HG02943 (cell line): ENCODE measurements around the gene SLC25A22.

Experiments
- ATAC-seq: cut with Tn5 transposase; IDR thresholded peaks from one replicate; pipeline ENCODE4 v1.9.1; 2021; ENCODE audit warnings: mild to moderate bottlenecking, low read depth, moderate library complexity; ENCODE audit not compliant: unreplicated experiment

The SLC25A22 gene

GRCh38 chr11:834371-835316 lies 36.6 kb upstream of the SLC25A22 start:
- ATAC-seq = no peak

- ATAC-seq = no peak
Measured at GRCh38 chr11:833849-834311, 35.8 kb upstream of the SLC25A22 start.

GRCh38 chr11:833114-833791 lies 35.2 kb upstream of the SLC25A22 start:
- ATAC-seq = no peak

- no peak for ATAC-seq
Measured at GRCh38 chr11:832529-833113, 34.5 kb upstream of the SLC25A22 start, which contains the start of gene CD151. CD151 (plus strand) TSS chr11:832952; CDS start chr11:836070, 3,118 bp downstream.

- no peak for ATAC-seq
Measured at GRCh38 chr11:831961-832528, 34.0 kb upstream of the SLC25A22 start.

- ATAC-seq = no peak
Measured at GRCh38 chr11:831118-831864, 33.2 kb upstream of the SLC25A22 start.

- no peak for ATAC-seq
Measured at GRCh38 chr11:830295-831117, 32.4 kb upstream of the SLC25A22 start.

- ATAC-seq = no peak
Measured at GRCh38 chr11:829847-830294, 31.8 kb upstream of the SLC25A22 start.

GRCh38 chr11:829176-829846 lies 31.2 kb upstream of the SLC25A22 start:
- ATAC-seq = no peak

- ATAC-seq = no peak
Measured at GRCh38 chr11:828506-829175, 30.6 kb upstream of the SLC25A22 start.

GRCh38 chr11:827897-828192 lies 29.8 kb upstream of the SLC25A22 start, which contains the start of gene CRACR2B:
CRACR2B (plus strand) TSS chr11:827919; CDS start chr11:828608, 689 bp downstream.
- no peak for ATAC-seq

GRCh38 chr11:827146-827896 lies 29.2 kb upstream of the SLC25A22 start:
- no peak for ATAC-seq

GRCh38 chr11:826836-827145 lies 28.7 kb upstream of the SLC25A22 start:
- no peak for ATAC-seq

GRCh38 chr11:826227-826621 lies 28.1 kb upstream of the SLC25A22 start:
- ATAC-seq = no peak

- no peak for ATAC-seq
Measured at GRCh38 chr11:825366-826226, 27.5 kb upstream of the SLC25A22 start.

GRCh38 chr11:824942-825341 lies 26.9 kb upstream of the SLC25A22 start:
- ATAC-seq = no peak
